HCT116 (cell line): ENCODE results near the gene OR56B1. TPM values are rescaled to one million over a fixed set of nuclear protein-coding genes. Genes with fewer than 3 reads are reported as not detected.

Experiments
- ATAC-seq: fragments of 200-7000 bp; cut with Tn5 transposase; 2 replicates; pipeline ENCODE4 v1.9.1; 2020; ENCODE audit warnings: mild to moderate bottlenecking, moderate library complexity
- BruUV-seq: library from RNA; stranded (reverse); fragments of 400-500 nt; replicated peaks from 2 replicates; lab custom pipeline; 2021; lab: Mats Ljungman, UMichigan
- CTCF ChIA-PET: fragments of 300-600 bp; sonication (Branson Sonifier 250); formaldehyde crosslinking; loops from one replicate; lab custom pipeline; 2021; ENCODE audit warnings: antibody characterized with exemption; lab: Charles Lee
- POLR2A ChIA-PET: fragments of 300-600, 350-600 bp; sonication (Branson Sonifier 250); formaldehyde crosslinking; loops from one replicate; lab custom pipeline; 2021; ENCODE audit warnings: antibody characterized with exemption; lab: Charles Lee
- RAD21 ChIA-PET, 2 experiments: fragments of 300-600 bp; sonication (Branson Sonifier 250); formaldehyde crosslinking; loops; one replicate each; lab custom pipeline; 2023; ENCODE audit warnings: low total read pairs in 2 of 2; ENCODE audit not compliant: uncharacterized antibody in 2 of 2, unreplicated experiment in 2 of 2, low non-redundant PET in 1 of 2; lab: Charles Lee
- DNase-seq: peaks from one replicate; pipeline ENCODE4 v3.0.0-alpha.2; 2010; ENCODE audit warnings: low read depth, low spot score
- H2AFZ ChIP-seq: fragments of 200-600 bp; shearing (Covaris generic), sonication (generic); 2 replicates; pipeline ENCODE4 v1.6.1; 2017; ENCODE audit warnings: low read depth, mixed run types, mixed read lengths, antibody characterized with exemption, low read length; ENCODE audit not compliant: poor library complexity, severe bottlenecking
- H3K27ac ChIP-seq: 2 replicates; pipeline ENCODE4 v1.5.1; 2012; ENCODE audit warnings: low read depth, low read length
- H3K27me3 ChIP-seq: fragments of 200-600 bp; sonication (generic); 2 replicates; pipeline ENCODE4 v1.6.1; 2016; ENCODE audit warnings: mixed run types, low read length, mixed read lengths; ENCODE audit not compliant: insufficient read depth
- H3K36me3 ChIP-seq, 2 experiments: fragments of 200-500 bp in 1 of 2; fragments of 200-600 bp in 1 of 2; sonication (Bioruptor generic) in 1 of 2; sonication (generic) in 1 of 2; 2 replicates each; pipeline versions ENCODE4 v1.5.1 to v1.6.1; 2014 to 2016; ENCODE audit warnings: low read length in 2 of 2, inconsistent platforms in 1 of 2, mixed read lengths in 1 of 2, mixed run types in 1 of 2; ENCODE audit not compliant: insufficient read depth in 2 of 2, control insufficient read depth in 1 of 2
- H3K4me1 ChIP-seq, 2 experiments: fragments of 200-600 bp in 1 of 2; sonication (generic) in 1 of 2; 2 replicates each; pipeline versions ENCODE4 v1.5.1 to v1.6.1; 2012 to 2017; ENCODE audit warnings: low read length in 2 of 2, inconsistent platforms in 1 of 2, mild to moderate bottlenecking in 1 of 2, mixed read lengths in 1 of 2, mixed run types in 1 of 2, moderate library complexity in 1 of 2; ENCODE audit not compliant: insufficient read depth in 2 of 2, control insufficient read depth in 1 of 2
- H3K4me2 ChIP-seq: fragments of 200-600 bp; sonication (generic); 2 replicates; pipeline ENCODE4 v1.6.1; 2017; ENCODE audit warnings: mixed run types, low read length, mixed read lengths
- H3K4me3 ChIP-seq, 2 experiments: fragments of 200-600 bp in 1 of 2; sonication (generic) in 1 of 2; replicated peaks in 1 of 2; 2 replicates each; pipeline ENCODE4 v1.5.1; 2011 to 2016; ENCODE audit warnings: low read length in 2 of 2, control low read depth in 1 of 2, low read depth in 1 of 2, mild to moderate bottlenecking in 1 of 2, mixed read lengths in 1 of 2, mixed run types in 1 of 2
- H3K79me2 ChIP-seq: fragments of 200-600 bp; sonication (generic); 2 replicates; pipeline ENCODE4 v1.6.1; 2017; ENCODE audit warnings: mild to moderate bottlenecking, mixed run types, low read length, moderate library complexity, mixed read lengths; ENCODE audit not compliant: insufficient read depth
- H3K9ac ChIP-seq: fragments of 200-600 bp; sonication (generic); 2 replicates; pipeline ENCODE4 v1.6.1; 2016; ENCODE audit warnings: low read length, mixed read lengths
- H3K9me2 ChIP-seq: fragments of 200-600 bp; sonication (generic), shearing (Covaris generic); 2 replicates; pipeline ENCODE4 v1.6.1; 2017; ENCODE audit warnings: mixed run types, mild to moderate bottlenecking, moderate library complexity; ENCODE audit not compliant: insufficient read depth
- H3K9me3 ChIP-seq, 2 experiments: fragments of 200-500 bp in 1 of 2; fragments of 200-600 bp in 1 of 2; sonication (Bioruptor generic) in 1 of 2; sonication (generic) in 1 of 2; 2 replicates each; pipeline ENCODE4 v1.6.1; 2014 to 2017; ENCODE audit warnings: low read length in 2 of 2, mixed read lengths in 2 of 2, inconsistent platforms in 1 of 2, low read depth in 1 of 2, mild to moderate bottlenecking in 1 of 2, mixed run types in 1 of 2, moderate library complexity in 1 of 2; ENCODE audit not compliant: control insufficient read depth in 1 of 2, insufficient read depth in 1 of 2
- H4K20me1 ChIP-seq: fragments of 200-600 bp; sonication (generic), shearing (Covaris generic); 2 replicates; pipeline ENCODE4 v1.6.1; 2017; ENCODE audit warnings: mixed run types, mild to moderate bottlenecking, moderate library complexity; ENCODE audit not compliant: insufficient read depth
- JUND ChIP-seq: IDR thresholded peaks from 2 replicates; pipeline ENCODE4 v1.6.1; 2012
- POLR2A ChIP-seq: IDR thresholded peaks from 2 replicates; pipeline ENCODE4 v1.7.0; 2011; ENCODE audit warnings: borderline replicate concordance; ENCODE audit not compliant: insufficient read depth, insufficient read length; ENCODE audit errors: extremely low read depth
- RAD21 ChIP-seq: IDR thresholded peaks from 2 replicates; pipeline ENCODE4 v1.6.1; 2012; ENCODE audit warnings: low read depth, mild to moderate bottlenecking
- REST ChIP-seq: IDR thresholded peaks from 2 replicates; pipeline ENCODE4 v1.6.1; 2012; ENCODE audit warnings: low read depth
- SIN3A ChIP-seq: IDR thresholded peaks from 2 replicates; pipeline ENCODE4 v1.6.1; 2012; ENCODE audit warnings: low read depth
- SP1 ChIP-seq: IDR thresholded peaks from 2 replicates; pipeline ENCODE4 v1.6.1; 2012; ENCODE audit warnings: low read depth
- SRF ChIP-seq: IDR thresholded peaks from 2 replicates; pipeline ENCODE4 v1.6.1; 2012; ENCODE audit warnings: low read depth
- ZBTB33 ChIP-seq: IDR thresholded peaks from 2 replicates; pipeline ENCODE4 v1.6.1; 2011; ENCODE audit warnings: mild to moderate bottlenecking, low read length, moderate library complexity; ENCODE audit not compliant: insufficient replicate concordance; ENCODE audit errors: extremely low read depth
- ZNF274 ChIP-seq: fragments of 200-500 bp; sonication (Bioruptor generic); IDR thresholded peaks from 2 replicates; pipeline ENCODE4 v1.6.1; 2014; ENCODE audit warnings: mild to moderate bottlenecking, low read depth, low read length, inconsistent platforms
- intact Hi-C: fragments of 100-400 bp; cut with micrococcal nuclease; formaldehyde crosslinking; loops from 2 replicates; pipeline ENCODE4 v1.10.0; 2022
- total RNA-seq: library from RNA; stranded (reverse); gene quantifications from one replicate; pipeline ENCODE4 v1.2.1, GENCODE V29; 2021; ENCODE audit not compliant: unreplicated experiment

Gene OR56B1
- total RNA-seq, 1 experiment from 2014 or later = not detected

GRCh38 chr11:5738431-5738830, 2.2 kb downstream of the OR56B1 start:
- H2AFZ ChIP-seq = no peak overlapping the region
- no peak for TF ChIP-seq REST
- TF ChIP-seq SP1 = no peak
- TF ChIP-seq SIN3A = no peak
- no peak for TF ChIP-seq RAD21
- no peak for TF ChIP-seq POLR2A
- no peak for TF ChIP-seq JUND
- BruUV-seq = no TSS peak
- H3K4me1 ChIP-seq = no peaks in the 10 kb centered on the region
- DNase-seq (no peak), ATAC-seq (no peak)
- RAD21 ChIA-PET = no interaction called here
- no peak overlapping the region for H3K4me2 ChIP-seq
- no peaks in the 10 kb centered on the region for H3K36me3 ChIP-seq
- CTCF ChIA-PET = no interaction called here
- H3K27me3 ChIP-seq = peaks cover 86% of the 10 kb centered on the region
- H3K9me3 ChIP-seq = no peaks in the 10 kb centered on the region
- no peak overlapping the region for H3K9ac ChIP-seq
- POLR2A ChIA-PET = no interaction called here
- H3K9me2 ChIP-seq = no peaks in the 10 kb centered on the region
- intact Hi-C loops = no loop called here
- no peak overlapping the region for H3K4me3 ChIP-seq
- H3K27ac ChIP-seq = no peak overlapping the region
- no peaks in the 10 kb centered on the region for H4K20me1 ChIP-seq
- no peaks in the 10 kb centered on the region for H3K79me2 ChIP-seq

GRCh38 chr11:5746614-5747013, 10.4 kb downstream of the OR56B1 start:
- H4K20me1 ChIP-seq = no peaks in the 10 kb centered on the region
- H3K79me2 ChIP-seq = no peaks in the 10 kb centered on the region
- H3K9me2 ChIP-seq = no peaks in the 10 kb centered on the region
- H3K4me3 ChIP-seq = no peak overlapping the region
- H3K27ac ChIP-seq = no peak overlapping the region
- ChIA-PET POLR2A (no interaction called here), CTCF (no interaction called here)
- intact Hi-C loops = no loop called here
- H3K36me3 ChIP-seq = no peaks in the 10 kb centered on the region
- H2AFZ ChIP-seq = no peak overlapping the region
- BruUV-seq = no TSS peak
- no peak overlapping the region for H3K4me2 ChIP-seq
- TF ChIP-seq ZBTB33 (no peak), SIN3A (no peak), ZNF274 (no peak), RAD21 (no peak), SRF (no peak)
- TF ChIP-seq, all 23 proteins: peak for 0
- DNase-seq = no peak
- no peak for ATAC-seq
- Histone ChIP-seq H3K27me3 (peaks cover 72% of the 10 kb centered on the region), H3K9ac (no peak overlapping the region), H3K9me3 (no peaks in the 10 kb centered on the region), H3K4me1 (no peaks in the 10 kb centered on the region)
- RAD21 ChIA-PET = no interaction called here
